Measurements from ENCODE around the gene MEIS2. TPM values are rescaled to one million over a fixed set of nuclear protein-coding genes. Genes with fewer than 3 reads are reported as not detected.

The MEIS2 gene
- total RNA-seq, 1 experiment from 2014 or later = 4.2 TPM

DNA sequence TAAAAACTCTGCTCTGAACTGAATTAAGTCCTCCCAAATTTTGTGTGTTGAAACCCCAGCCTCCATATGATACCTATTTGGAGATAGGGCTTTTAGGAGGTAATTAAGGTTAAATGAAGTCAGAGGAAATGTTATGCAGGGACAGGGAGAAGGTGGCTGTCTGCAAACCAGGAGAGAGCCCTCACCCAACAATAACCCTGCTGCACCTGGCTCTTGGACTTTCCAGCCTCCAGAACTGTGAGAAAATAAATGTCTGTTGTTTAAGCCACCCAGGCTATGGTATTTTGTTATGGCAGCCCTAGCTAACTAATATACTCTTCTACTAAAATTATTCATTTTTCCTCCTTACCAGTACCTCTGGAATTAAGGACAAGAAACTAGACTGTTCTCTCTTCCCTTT, 79.5 kb downstream of the MEIS2 start:
- H3K27me3 ChIP-seq (replicated peaks) = no peaks in the 10 kb centered on the region
- H3K4me3 ChIP-seq = no peak overlapping the region
- no peaks in the 10 kb centered on the region for H3K9me3 ChIP-seq (replicated peaks)
- 0 out of 2 replicates have a peak, but pooled peaks cover 3% of the 10 kb centered on the region for H3K36me3 ChIP-seq
- no peak for DNase-seq (ENCODE audit: low read depth in 1 of 2, low spot score in 2 of 2)
- H3K27ac ChIP-seq = no peak overlapping the region
- peaks cover 12% of the 10 kb centered on the region for H3K4me1 ChIP-seq (replicated peaks)

- no peaks in the 10 kb centered on the region for H3K9me3 ChIP-seq (replicated peaks)
- H3K36me3 ChIP-seq = no peaks in the 10 kb centered on the region
- no peaks in the 10 kb centered on the region for H3K27me3 ChIP-seq (replicated peaks)
- no peak overlapping the region for H3K4me3 ChIP-seq
- H3K4me1 ChIP-seq (replicated peaks) = peaks cover 12% of the 10 kb centered on the region
- peak; percentile 48 to 73 for DNase-seq (ENCODE audit: low read depth in 1 of 2, low spot score in 2 of 2)
- no peak overlapping the region for H3K27ac ChIP-seq
These were observed 80.6 kb downstream of the MEIS2 start for GRCh38 chr15:37019479-37020433.

- Histone ChIP-seq H3K27ac (no peak overlapping the region), H3K36me3 (no peaks in the 10 kb centered on the region), H3K4me1 (replicated peaks) (peaks cover 12% of the 10 kb centered on the region), H3K9me3 (replicated peaks) (no peaks in the 10 kb centered on the region), H3K27me3 (replicated peaks) (no peaks in the 10 kb centered on the region), H3K4me3 (no peak overlapping the region)
- no peak for DNase-seq (ENCODE audit: low read depth in 1 of 2, low spot score in 2 of 2)
These were observed 83.2 kb downstream of the MEIS2 start for GRCh38 chr15:37017031-37017625.

DNA sequence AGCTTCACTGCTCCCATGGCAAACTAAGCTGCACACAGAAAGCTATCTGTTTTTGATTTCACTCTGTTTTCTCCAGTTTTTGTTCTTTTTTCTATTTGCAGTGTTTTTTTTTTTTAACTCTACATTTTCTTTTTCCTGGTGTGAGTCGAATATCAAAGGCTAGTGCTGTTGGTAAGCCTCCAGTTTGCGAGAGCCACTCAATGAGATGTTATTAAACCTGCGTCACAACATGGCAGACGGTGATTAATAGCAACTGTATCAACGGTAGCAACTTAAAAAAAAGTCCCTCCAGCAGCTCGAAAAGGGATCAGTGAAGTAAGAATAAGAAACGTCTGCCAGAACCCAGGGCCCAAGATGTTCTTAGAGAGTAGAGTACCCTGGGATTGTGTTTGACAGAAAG, 84.1 kb downstream of the MEIS2 start:
- Histone ChIP-seq H3K27me3 (replicated peaks) (no peaks in the 10 kb centered on the region), H3K36me3 (no peaks in the 10 kb centered on the region), H3K27ac (no peak overlapping the region), H3K4me3 (no peak overlapping the region), H3K4me1 (replicated peaks) (peaks cover 12% of the 10 kb centered on the region), H3K9me3 (replicated peaks) (no peaks in the 10 kb centered on the region)
- no peak for DNase-seq (ENCODE audit: low read depth in 1 of 2, low spot score in 2 of 2)

GRCh38 chr15:37015451-37015850, 84.9 kb downstream of the MEIS2 start:
- Histone ChIP-seq H3K4me1 (replicated peaks) (peaks cover 12% of the 10 kb centered on the region), H3K36me3 (no peaks in the 10 kb centered on the region), H3K4me3 (no peak overlapping the region), H3K27ac (no peak overlapping the region), H3K9me3 (replicated peaks) (no peaks in the 10 kb centered on the region), H3K27me3 (replicated peaks) (no peaks in the 10 kb centered on the region)
- no peak for DNase-seq (ENCODE audit: low read depth in 1 of 2, low spot score in 2 of 2)

DNA sequence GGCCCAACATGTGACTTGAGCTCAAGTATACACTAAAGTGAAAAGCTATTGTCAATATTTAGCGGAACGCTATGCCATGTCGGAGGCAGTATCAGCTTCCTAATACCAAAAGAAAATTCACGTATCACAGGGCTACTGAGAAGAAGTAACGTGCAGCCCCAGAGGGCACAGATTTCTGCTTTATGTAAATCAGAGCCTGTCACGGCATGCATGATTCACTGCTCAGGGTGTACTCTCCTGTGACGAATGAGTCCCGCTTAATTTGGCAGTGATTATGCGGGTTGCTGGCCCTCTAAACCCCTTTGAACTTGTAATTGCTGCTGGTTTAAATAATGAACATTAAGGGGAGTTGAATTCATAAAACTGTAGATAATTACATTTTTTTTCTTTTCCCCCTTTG, 85.3 kb downstream of the MEIS2 start:
- Histone ChIP-seq H3K4me3 (no peak overlapping the region), H3K36me3 (no peaks in the 10 kb centered on the region), H3K9me3 (replicated peaks) (no peaks in the 10 kb centered on the region), H3K27me3 (replicated peaks) (no peaks in the 10 kb centered on the region), H3K27ac (no peak overlapping the region), H3K4me1 (replicated peaks) (peaks cover 8% of the 10 kb centered on the region)
- no peak for DNase-seq (ENCODE audit: low read depth in 1 of 2, low spot score in 2 of 2)

- DNase-seq (ENCODE audit: low read depth in 1 of 2, low spot score in 2 of 2) = no peak
- no peaks in the 10 kb centered on the region for H3K36me3 ChIP-seq
- no peak overlapping the region for H3K4me3 ChIP-seq
- H3K4me1 ChIP-seq (replicated peaks) = peaks cover 5% of the 10 kb centered on the region
- H3K27me3 ChIP-seq (replicated peaks) = no peaks in the 10 kb centered on the region
- H3K27ac ChIP-seq = no peak overlapping the region
- H3K9me3 ChIP-seq (replicated peaks) = no peaks in the 10 kb centered on the region
These were observed 85.8 kb downstream of the MEIS2 start for GRCh38 chr15:37014566-37014965.

DNA sequence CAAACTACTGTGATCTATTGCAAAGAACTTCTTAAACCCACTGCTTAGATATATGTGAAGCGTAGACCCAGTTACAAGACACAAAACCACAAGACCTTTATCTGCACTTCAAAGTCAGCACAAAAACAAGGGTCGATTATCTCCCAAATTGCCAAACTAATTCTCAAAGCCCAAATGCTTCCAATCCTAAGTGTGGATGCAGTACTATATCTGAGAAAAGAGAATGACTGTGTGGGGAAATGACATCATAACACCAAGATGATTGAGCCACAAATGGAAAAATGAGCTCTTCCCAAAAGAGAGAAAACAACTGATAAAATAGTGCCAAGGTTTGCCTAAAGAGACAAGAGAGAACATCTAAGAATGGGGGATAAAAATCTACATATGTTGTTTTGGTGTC, 86.2 kb downstream of the MEIS2 start:
- no peak overlapping the region for H3K27ac ChIP-seq
- H3K9me3 ChIP-seq (replicated peaks) = no peaks in the 10 kb centered on the region
- no peak for DNase-seq (ENCODE audit: low read depth in 1 of 2, low spot score in 2 of 2)
- no peaks in the 10 kb centered on the region for H3K27me3 ChIP-seq (replicated peaks)
- peaks cover 1% of the 10 kb centered on the region for H3K4me1 ChIP-seq (replicated peaks)
- H3K36me3 ChIP-seq = no peaks in the 10 kb centered on the region
- no peak overlapping the region for H3K4me3 ChIP-seq

- DNase-seq (ENCODE audit: low read depth in 1 of 2, low spot score in 2 of 2) = no peak
- H3K36me3 ChIP-seq = no peaks in the 10 kb centered on the region
- H3K4me1 ChIP-seq (replicated peaks) = no peaks in the 10 kb centered on the region
- H3K4me3 ChIP-seq = no peak overlapping the region
- H3K27me3 ChIP-seq (replicated peaks) = no peaks in the 10 kb centered on the region
- no peak overlapping the region for H3K27ac ChIP-seq
- H3K9me3 ChIP-seq (replicated peaks) = no peaks in the 10 kb centered on the region
These were observed 89.8 kb downstream of the MEIS2 start for GRCh38 chr15:37010595-37010994.

DNA sequence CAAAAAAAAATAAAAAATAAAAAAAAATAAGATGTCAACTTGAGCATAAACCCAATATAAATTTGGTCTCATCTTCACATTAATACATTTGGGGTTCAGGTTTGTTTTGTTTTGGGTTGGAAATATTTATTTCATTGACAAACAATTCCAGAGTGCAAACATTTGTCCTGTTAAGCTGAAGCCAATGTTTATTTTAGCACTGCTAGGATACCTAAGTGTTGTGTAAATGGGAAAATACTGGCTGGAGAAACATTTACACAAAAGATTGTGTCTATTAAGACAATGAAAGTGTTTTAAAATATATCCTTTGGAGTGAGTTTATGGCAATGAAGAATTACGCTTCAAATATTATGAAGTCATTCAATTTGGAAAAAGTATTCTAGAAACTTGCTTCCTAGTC, 91.1 kb downstream of the MEIS2 start:
- H3K4me3 ChIP-seq = no peak overlapping the region
- H3K27ac ChIP-seq = no peak overlapping the region
- no peak for DNase-seq (ENCODE audit: low read depth in 1 of 2, low spot score in 2 of 2)
- H3K27me3 ChIP-seq (replicated peaks) = no peaks in the 10 kb centered on the region
- no peaks in the 10 kb centered on the region for H3K9me3 ChIP-seq (replicated peaks)
- H3K36me3 ChIP-seq = no peaks in the 10 kb centered on the region
- H3K4me1 ChIP-seq (replicated peaks) = no peaks in the 10 kb centered on the region

DNA sequence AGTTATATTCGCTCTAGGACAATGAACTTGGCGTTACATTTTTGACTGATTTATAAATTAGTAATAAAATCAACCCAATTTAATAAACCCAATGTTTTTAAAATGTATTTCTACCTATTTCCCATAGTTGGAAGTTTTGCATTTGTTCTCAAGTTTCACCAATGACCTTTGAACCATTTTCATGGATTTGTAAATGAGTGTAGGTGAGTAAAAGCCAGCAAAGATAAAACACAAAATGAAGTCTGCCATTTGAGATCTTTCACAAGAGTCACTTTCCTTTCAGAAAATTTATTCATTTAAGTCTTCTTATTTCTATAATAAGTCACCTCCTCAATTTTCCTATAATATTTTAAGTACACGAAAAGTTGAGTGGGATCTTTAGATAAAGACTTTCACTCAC, 92.1 kb downstream of the MEIS2 start:
- Histone ChIP-seq H3K27ac (no peak overlapping the region), H3K36me3 (no peaks in the 10 kb centered on the region), H3K27me3 (replicated peaks) (no peaks in the 10 kb centered on the region), H3K4me1 (replicated peaks) (no peaks in the 10 kb centered on the region), H3K9me3 (replicated peaks) (no peaks in the 10 kb centered on the region), H3K4me3 (no peak overlapping the region)
- no peak for DNase-seq (ENCODE audit: low read depth in 1 of 2, low spot score in 2 of 2)

DNA sequence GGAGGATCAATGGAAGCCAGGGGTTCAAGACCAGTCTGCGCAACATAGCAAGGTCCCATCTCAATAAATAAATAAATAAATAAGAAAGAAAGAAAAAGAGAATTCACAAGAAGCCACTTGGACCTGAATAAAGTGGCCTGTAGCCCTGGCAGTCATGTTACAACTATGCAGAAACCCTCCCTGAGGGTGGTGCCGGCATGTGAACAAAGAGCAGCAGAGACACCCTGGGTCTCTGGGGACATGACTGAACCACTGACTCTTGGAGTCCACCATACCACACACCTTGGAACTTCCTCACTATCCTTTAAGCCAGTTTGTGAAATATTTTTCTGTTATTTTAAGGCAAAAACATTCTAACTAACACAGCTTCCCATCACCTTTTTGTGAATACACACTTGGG, 93.0 kb downstream of the MEIS2 start:
- no peak overlapping the region for H3K4me3 ChIP-seq
- H3K36me3 ChIP-seq = no peaks in the 10 kb centered on the region
- no peaks in the 10 kb centered on the region for H3K27me3 ChIP-seq (replicated peaks)
- no peaks in the 10 kb centered on the region for H3K9me3 ChIP-seq (replicated peaks)
- no peak overlapping the region for H3K27ac ChIP-seq
- no peaks in the 10 kb centered on the region for H3K4me1 ChIP-seq (replicated peaks)
- no peak for DNase-seq (ENCODE audit: low read depth in 1 of 2, low spot score in 2 of 2)

GRCh38 chr15:37004981-37005735, 95.2 kb downstream of the MEIS2 start:
- DNase-seq (ENCODE audit: low read depth in 1 of 2, low spot score in 2 of 2) = no peak
- H3K4me3 ChIP-seq = no peak overlapping the region
- no peak overlapping the region for H3K27ac ChIP-seq
- H3K27me3 ChIP-seq (replicated peaks) = no peaks in the 10 kb centered on the region
- no peaks in the 10 kb centered on the region for H3K4me1 ChIP-seq (replicated peaks)
- H3K9me3 ChIP-seq (replicated peaks) = no peaks in the 10 kb centered on the region
- H3K36me3 ChIP-seq = no peaks in the 10 kb centered on the region

GRCh38 chr15:37004373-37004869, 95.9 kb downstream of the MEIS2 start:
- no peak for DNase-seq (ENCODE audit: low read depth in 1 of 2, low spot score in 2 of 2)
- H3K36me3 ChIP-seq = no peaks in the 10 kb centered on the region
- H3K4me3 ChIP-seq = no peak overlapping the region
- H3K27me3 ChIP-seq (replicated peaks) = no peaks in the 10 kb centered on the region
- H3K9me3 ChIP-seq (replicated peaks) = no peaks in the 10 kb centered on the region
- no peaks in the 10 kb centered on the region for H3K4me1 ChIP-seq (replicated peaks)
- H3K27ac ChIP-seq = no peak overlapping the region
